ENCODE data around the gene ABHD14A.

Gene ABHD14A

DNA sequence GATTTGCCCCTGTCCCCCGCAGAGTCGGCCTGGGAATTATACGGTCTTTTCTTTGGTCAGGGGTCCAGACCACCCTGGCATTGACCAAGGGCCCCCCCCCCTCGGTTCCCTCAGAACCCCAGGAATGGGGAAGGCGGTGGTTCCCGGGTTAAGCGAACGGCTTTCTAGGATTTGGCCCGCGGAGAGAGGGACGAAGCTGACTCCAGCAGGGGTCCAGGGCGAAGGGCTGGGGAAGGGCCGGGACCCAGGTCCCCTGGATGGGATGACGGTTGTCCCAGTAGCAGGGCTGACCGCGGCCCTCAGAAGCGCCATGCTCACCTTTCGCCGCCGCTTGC is 33.4 kb upstream of the ABHD14A start:
- DNase-seq (ENCODE audit: low read depth in 2 of 2): no peak

DNA sequence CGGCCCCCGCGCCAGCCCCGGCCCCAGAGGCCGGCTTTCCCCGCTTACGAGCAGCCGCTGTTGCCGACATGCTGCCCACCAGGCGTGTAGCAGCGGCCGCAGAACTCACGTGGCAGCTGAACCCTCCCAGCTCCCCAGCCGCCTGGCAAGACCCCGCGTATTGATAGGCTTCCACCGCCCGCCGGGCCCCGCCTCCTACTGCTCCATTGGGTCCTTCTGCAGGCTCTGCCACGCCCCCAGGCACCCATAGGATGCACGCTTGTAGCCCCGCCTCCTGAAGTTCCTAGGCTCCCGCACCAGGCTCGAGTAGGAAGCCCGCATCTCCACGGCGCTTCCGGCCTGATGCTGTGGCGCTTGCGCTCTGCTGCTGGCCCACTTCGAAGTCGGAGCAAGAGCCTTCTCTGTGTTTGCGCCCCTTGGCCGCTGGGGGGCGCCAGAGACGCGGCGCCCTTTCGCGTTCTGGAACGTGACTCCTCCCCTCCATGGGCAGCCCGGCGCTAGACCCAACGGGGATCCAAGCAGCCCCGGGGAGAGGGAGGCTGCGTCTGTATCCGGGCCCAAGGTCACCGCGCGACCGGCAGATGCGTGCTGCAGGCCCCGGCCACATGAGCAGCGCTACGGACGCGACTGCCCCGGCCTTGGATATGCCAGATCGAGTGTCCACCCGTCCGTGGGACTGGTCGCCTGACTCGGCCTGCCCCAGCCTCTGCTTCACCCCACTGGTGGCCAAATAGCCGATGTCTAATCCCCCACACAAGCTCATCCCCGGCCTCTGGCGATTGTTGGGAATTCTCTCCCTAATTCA is 32.9 kb upstream of the ABHD14A start, which contains the start of the genes PARP3 and RRP9:
Gene PARP3, plus strand, starts transcription at position 566 of the 805 bp plus-strand sequence. CDS start 993 bp downstream, outside the sequence.
Gene RRP9, minus strand, starts transcription at position 107 of the 805 bp plus-strand sequence. Its CDS starts 37 bp downstream, at position 70.
- DNase-seq (ENCODE audit: low read depth in 2 of 2): peak; percentile 97 to 99

DNA sequence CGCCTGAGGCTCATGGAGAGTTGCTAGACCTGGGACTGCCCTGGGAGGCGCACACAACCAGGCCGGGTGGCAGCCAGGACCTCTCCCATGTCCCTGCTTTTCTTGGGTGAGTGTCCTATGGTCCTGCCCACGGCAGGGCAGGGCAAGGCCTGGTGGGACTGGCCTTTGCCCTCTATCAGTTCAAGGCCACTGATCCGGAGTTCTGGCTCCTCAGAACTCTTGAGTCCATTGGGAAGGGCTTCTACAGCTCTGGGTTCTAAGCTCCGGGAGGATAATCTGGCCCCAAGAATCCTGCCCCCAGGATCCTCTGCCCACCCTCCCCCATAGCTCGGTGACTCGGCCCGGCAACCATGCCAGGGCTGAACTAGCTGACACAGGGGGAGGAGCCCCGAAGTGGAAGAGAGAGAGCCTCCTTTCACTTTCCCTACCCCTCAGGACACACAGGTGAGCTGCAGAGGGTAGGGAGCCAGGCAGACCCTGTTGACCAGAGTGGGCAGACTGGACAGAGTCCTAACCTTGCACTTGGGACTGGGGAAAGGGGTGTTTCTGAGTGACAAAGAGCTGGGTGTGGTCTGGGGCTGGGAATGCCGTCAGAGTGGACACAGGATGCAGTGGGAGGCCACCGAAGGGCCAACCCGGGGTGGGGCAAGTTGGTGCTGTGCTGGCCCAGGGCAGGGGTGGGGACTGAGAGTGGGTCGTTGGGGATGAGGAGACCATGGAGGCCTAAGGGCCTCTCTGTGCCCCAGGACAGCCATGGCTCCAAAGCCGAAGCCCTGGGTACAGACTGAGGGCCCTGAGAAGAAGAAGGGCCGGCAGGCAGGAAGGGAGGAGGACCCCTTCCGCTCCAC is 32.0 kb upstream of the ABHD14A start:
- DNase-seq (ENCODE audit: low read depth in 2 of 2): peak in 1 of 2 donors; percentile 28

DNA sequence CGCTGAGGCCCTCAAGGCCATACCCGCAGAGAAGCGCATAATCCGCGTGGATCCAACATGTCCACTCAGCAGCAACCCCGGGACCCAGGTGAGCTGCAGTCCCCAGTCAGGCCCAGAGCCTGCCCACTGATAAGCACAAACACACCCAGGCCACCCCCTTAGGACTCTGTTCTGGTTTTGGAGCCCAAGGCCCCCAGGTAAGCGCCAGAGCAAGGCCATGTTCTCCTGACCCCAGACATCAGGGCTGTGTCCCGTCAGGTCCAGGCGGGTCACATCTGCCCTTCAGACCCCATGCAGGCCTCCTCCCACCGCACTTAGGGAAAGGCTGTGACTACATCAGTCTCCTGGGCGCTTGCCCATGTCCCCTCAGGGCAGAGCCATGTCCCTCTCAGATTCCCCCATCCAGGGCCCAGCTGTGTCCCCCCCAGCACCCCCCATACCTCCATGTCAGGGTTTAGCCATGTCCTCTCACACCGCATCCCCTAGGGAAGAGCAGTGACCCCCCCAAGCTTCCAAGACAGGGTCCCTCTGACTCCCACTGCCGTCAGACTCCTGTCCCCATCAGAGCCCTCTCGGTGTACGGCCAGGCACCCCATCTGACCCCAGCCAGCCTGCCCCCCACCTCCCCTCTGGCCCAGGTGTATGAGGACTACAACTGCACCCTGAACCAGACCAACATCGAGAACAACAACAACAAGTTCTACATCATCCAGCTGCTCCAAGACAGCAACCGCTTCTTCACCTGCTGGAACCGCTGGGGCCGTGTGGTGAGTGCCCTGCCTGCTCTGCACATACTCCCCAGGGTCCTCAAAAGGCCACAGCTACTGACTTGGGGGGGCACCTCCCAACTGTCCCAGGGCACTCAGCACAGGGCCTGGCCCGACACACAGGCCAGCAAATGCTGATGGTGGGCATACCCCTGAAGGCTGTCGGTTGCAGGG is 31.1 kb upstream of the ABHD14A start:
- no peak for DNase-seq (ENCODE audit: low read depth in 2 of 2)

DNA sequence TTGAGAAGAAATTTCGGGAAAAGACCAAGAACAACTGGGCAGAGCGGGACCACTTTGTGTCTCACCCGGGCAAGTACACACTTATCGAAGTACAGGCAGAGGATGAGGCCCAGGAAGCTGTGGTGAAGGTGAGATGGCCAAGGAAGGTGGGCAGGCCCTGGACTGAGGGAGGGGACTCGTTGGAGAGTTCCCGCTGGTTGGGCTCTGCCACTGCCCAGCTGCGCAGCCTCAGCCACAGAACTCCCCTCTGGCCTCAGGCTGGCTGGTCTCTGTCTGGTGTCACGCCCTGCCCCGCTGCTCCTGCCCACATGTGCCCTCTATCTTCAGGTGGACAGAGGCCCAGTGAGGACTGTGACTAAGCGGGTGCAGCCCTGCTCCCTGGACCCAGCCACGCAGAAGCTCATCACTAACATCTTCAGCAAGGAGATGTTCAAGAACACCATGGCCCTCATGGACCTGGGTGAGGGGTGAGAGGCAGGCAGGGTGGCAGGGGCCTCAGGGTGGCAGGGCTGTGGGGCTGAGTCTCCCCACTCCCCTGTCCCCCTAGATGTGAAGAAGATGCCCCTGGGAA is 30.3 kb upstream of the ABHD14A start:
- DNase-seq (ENCODE audit: low read depth in 2 of 2): no peak

DNA sequence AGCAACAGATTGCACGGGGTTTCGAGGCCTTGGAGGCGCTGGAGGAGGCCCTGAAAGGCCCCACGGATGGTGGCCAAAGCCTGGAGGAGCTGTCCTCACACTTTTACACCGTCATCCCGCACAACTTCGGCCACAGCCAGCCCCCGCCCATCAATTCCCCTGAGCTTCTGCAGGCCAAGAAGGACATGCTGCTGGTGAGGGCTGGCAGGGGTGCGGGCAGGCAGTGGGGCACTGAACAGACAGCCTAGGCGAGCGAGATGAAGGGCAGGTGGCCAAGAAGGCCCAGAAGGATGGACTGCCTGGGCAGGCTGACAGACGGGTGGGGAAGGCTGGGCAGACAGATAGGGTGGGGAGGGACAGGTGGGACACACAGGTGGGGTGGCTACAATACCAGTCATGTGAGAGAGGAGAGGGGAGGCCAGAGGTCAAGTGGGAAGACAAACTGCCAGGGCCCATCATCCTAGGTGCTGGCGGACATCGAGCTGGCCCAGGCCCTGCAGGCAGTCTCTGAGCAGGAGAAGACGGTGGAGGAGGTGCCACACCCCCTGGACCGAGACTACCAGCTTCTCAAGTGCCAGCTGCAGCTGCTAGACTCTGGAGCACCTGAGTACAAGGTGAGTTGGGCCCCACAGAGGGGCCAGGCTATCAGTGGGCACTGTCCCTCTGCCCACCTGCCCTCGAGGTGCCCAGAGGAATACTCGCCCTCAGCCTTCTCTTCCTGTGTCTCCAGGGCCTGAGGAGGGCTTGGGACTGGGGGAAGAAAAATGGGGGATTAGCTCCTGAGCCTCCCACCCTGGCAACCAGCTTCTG is 29.6 kb upstream of the ABHD14A start:
- no peak for DNase-seq (ENCODE audit: low read depth in 2 of 2)

DNA sequence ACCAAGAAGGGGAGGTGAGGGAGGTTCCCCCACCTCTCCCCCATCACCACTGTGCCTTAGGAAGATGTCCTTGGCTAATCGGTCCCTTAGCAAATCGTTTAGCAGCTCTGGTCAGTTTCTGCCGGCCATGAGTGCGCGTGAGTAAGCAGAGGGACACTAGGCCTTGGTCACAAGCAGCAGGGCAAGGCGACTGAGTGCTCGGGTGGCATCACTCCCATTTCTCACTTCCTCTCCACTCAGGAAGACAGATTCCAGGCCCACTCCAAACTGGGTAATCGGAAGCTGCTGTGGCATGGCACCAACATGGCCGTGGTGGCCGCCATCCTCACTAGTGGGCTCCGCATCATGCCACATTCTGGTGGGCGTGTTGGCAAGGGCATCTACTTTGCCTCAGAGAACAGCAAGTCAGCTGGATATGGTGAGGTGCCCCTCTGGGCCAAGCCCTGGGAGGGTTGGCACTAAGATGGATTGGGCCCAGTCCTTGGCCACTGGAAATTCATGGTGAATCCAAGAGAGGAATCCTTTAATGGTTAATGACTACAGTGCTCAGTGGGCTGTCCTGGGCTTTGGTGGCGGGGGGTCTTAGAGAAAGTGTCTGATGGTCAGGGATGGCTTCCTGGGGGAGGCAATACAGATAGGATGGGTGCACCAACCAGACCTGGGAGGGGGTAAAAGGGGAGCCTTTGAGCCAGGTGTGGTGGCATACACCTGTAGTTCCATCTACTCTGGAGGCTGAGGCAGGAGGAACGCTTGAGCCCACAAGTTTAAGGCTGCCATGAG is 28.7 kb upstream of the ABHD14A start:
- DNase-seq (ENCODE audit: low read depth in 2 of 2): no peak

DNA sequence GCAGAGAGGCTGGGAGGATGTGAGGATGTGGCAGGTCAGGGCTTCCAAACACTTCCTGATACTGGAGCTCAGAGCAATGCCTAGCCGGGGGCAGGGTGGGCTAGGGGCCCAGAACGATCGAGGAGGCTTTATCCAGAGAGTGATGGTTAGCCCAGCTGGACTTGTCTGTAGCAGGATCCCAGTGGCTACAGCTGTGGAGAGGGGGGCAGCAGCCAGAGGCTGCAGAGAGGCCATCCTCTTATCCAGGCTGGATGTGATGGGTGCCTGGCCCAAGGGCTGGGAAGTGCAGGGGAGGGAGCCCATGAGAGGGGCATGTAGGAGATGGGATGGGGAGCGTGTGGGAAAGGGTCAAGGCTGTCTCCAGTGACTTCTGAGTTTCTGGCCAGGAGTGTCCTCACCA is 28.1 kb upstream of the ABHD14A start:
- DNase-seq (ENCODE audit: low read depth in 2 of 2): no peak

DNA sequence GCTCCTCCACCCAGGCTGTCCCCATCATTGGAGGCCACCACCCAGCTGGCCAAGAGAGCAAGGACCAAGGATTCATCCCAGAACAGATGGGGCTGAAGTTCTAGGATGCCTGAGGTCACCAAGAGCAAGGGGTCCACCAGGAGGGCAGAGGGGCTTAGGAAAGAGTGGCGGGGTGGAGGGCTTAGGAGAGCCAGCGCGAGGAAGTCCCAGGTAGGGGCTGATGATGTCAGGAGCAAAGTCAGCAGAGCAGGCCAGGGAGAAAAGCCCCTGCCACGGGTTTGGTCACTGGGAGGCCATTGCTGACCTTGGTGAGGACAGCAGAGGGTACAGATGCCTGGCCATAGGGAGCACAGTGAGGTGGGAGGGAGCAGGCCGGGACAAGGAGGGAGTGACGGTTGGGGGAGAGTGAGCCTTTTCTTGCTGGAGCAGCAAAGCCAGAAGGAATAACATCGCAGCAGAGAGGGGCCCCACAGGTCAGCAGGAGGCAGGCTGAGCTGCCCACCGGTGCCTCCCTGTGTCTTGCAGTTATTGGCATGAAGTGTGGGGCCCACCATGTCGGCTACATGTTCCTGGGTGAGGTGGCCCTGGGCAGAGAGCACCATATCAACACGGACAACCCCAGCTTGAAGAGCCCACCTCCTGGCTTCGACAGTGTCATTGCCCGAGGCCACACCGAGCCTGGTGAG is 27.5 kb upstream of the ABHD14A start:
- DNase-seq (ENCODE audit: low read depth in 2 of 2): no peak

DNA sequence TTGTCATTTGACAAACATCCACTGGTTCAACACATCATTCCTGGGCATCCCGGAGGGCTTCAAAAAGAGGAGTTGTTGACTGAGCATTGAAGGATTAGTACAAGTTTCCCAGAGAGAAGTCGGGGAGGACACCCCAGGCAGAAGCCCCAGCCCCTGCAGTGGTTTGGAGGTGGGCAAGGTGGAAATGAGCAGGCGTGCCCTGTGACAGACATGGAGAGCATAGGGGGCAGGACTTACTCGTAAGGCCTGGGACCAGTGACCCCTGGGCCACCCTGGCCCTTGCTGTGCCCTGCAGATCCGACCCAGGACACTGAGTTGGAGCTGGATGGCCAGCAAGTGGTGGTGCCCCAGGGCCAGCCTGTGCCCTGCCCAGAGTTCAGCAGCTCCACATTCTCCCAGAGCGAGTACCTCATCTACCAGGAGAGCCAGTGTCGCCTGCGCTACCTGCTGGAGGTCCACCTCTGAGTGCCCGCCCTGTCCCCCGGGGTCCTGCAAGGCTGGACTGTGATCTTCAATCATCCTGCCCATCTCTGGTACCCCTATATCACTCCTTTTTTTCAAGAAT is 26.8 kb upstream of the ABHD14A start:
- no peak for DNase-seq (ENCODE audit: low read depth in 2 of 2)

DNA sequence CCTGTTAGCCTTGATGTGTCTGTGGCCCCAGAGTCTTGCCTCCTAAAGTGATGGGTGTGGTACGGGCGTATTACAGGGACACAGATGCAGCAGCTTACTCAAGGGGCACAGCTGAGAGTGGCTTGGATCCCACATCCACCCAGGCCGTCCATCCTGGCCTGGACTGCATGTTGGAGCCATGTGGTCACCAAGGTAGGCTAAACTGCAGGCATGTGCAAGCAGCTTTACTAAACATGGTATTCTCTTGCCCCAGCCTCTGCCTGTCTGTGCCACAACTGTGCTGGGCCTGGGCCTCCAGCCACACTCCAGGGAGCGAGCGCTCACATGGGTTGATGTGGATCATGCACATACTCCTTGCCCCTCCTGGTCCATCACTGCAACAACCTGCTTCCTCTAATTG is 25.7 kb upstream of the ABHD14A start:
- DNase-seq (ENCODE audit: low read depth in 2 of 2): no peak

DNA sequence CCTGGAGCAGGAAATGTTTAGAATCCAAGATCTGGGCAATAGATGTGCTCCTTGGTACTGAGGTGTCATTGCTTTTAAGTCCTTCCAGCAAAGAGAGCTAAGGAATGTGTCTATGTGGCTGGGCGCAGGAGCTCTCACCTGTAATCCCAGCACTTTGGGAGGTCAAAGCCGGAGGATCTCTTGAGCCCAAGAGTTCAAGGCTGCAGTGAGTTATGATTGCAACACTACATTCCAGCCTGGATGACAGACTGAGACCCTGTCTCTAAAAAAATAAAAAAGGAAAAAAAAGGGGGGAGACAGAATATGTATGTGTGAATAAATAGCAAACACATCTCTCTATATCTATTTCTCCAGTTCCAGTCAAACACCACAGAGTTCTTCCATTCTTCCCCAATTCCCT is 24.0 kb upstream of the ABHD14A start:
- DNase-seq (ENCODE audit: low read depth in 2 of 2): no peak

DNA sequence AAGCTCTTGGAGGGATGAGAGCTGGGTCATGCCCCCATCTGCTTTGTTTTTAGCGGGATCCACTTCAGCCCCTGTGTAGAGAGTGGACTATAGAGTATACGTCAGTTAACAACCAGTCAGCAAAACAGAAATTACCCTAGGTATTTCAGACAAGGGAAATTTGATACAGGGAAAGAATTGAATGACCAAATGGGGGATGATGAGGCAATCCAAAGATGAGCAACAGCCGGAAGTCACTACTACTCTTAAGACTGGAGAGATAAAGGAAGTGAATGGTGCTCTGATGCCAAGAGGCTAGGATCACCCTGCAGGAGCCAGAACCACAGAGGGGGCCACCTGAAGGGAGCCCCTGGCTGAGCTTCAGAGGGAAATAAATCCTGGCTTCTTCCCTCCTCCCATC is 21.4 kb upstream of the ABHD14A start:
- no peak for DNase-seq (ENCODE audit: low read depth in 2 of 2)

DNA sequence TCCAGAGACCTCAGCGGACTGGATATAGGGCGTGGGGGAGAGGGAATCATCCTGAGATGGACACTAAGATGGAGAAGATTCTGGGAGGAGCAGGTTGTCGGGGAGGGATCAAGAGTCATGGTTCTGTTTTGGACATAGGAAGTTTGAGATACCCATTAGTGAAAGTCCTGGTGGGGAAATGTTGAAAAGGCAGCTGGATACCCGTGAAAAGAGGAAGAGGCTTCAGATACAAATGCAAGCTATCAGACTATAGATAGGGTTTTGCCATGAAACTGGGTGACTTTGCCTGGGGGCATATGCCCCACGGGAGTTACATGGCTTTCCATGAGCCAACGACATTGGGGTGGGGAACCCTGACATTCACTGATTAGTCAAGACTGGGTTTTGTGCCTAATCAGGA is 20.8 kb upstream of the ABHD14A start:
- DNase-seq (ENCODE audit: low read depth in 2 of 2): no peak

DNA sequence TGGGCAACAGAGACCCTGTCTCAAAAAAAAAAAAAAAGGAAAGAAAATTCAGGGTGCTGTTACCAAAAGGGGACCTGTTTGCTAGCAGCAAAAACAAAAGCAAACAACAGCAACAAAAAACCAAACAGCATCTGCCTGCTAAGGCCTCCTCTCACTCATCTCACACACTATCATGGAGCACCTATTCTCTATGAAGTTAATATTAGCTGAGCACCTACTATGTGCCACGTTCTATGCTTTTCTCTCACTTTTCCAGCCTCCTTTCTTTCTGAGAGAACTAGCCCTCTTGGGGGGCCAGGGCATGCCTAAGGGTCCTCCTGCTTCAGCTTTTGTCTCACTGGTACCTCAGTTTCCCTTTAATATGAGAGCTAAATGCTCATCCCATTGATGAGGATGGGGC is 20.2 kb upstream of the ABHD14A start:
- no peak for DNase-seq (ENCODE audit: low read depth in 2 of 2)

DNA sequence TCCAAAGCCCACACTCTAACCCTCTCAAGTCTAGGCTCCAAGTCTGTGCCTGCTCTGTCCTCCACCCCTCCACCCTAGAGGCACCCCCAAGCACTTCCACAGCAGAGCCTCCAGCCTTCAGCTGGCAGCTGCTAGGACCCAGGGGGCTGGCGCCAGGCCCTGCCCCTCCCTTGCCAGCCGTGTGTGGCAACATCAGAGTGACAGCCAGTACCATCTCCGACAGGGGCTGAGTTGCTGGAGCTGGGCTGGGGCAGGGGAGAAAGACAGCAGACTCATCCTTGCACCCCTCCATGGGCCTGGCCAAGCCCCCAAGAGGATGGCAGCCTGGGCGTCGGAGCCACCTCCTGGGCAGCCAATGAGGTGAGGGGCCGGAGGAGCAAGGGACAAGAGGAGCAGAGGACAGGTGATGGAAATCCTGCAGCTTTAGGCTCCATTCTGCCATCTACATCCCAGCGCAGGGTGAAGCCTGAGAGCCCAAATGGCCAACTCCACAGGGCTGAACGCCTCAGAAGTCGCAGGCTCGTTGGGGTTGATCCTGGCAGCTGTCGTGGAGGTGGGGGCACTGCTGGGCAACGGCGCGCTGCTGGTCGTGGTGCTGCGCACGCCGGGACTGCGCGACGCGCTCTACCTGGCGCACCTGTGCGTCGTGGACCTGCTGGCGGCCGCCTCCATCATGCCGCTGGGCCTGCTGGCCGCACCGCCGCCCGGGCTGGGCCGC is 19.5 kb upstream of the ABHD14A start, which contains the start of gene GPR62:
Gene GPR62, plus strand, starts transcription at position 207 of the 718 bp plus-strand sequence. Its CDS starts 272 bp downstream, at position 479.
- no peak for DNase-seq (ENCODE audit: low read depth in 2 of 2)

DNA sequence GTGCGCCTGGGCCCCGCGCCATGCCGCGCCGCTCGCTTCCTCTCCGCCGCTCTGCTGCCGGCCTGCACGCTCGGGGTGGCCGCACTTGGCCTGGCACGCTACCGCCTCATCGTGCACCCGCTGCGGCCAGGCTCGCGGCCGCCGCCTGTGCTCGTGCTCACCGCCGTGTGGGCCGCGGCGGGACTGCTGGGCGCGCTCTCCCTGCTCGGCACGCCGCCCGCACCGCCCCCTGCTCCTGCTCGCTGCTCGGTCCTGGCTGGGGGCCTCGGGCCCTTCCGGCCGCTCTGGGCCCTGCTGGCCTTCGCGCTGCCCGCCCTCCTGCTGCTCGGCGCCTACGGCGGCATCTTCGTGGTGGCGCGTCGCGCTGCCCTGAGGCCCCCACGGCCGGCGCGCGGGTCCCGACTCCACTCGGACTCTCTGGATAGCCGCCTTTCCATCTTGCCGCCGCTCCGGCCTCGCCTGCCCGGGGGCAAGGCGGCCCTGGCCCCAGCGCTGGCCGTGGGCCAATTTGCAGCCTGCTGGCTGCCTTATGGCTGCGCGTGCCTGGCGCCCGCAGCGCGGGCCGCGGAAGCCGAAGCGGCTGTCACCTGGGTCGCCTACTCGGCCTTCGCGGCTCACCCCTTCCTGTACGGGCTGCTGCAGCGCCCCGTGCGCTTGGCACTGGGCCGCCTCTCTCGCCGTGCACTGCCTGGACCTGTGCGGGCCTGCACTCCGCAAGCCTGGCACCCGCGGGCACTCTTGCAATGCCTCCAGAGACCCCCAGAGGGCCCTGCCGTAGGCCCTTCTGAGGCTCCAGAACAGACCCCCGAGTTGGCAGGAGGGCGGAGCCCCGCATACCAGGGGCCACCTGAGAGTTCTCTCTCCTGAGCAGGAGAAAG is 18.7 kb upstream of the ABHD14A start:
- peak in 1 of 2 donors; percentile 19 for DNase-seq (ENCODE audit: low read depth in 2 of 2)
